Middle frontal gyrus (tissue), 1 donor: ENCODE data around the gene HMGXB4.

Experiments
- DNase-seq: peaks from one replicate; pipeline ENCODE4 v3.0.0-alpha.2; 2015; ENCODE audit warnings: low spot score; ENCODE audit errors: extremely low spot score

The HMGXB4 gene

GRCh38 chr22:35324762-35325161 is 67.5 kb downstream of the HMGXB4 start:
- DNase-seq, result no peak

GRCh38 chr22:35325209-35325608 is 67.9 kb downstream of the HMGXB4 start:
- DNase-seq, result no peak

GRCh38 chr22:35326854-35327562 is 69.7 kb downstream of the HMGXB4 start:
- no peak for DNase-seq

GRCh38 chr22:35327690-35328471 is 70.6 kb downstream of the HMGXB4 start:
- no peak for DNase-seq

- DNase-seq, result no peak
Observed at GRCh38 chr22:35328472-35328885, 71.2 kb downstream of the HMGXB4 start.

GRCh38 chr22:35329114-35329847 is 72.0 kb downstream of the HMGXB4 start:
- DNase-seq, result no peak

- DNase-seq, result no peak
Observed at GRCh38 chr22:35330258-35330861, 73.1 kb downstream of the HMGXB4 start.

- no peak for DNase-seq
Observed at GRCh38 chr22:35332278-35332677, 75.0 kb downstream of the HMGXB4 start.

- no peak for DNase-seq
Observed at GRCh38 chr22:35333220-35333619, 75.9 kb downstream of the HMGXB4 start.

GRCh38 chr22:35334004-35334403 is 76.7 kb downstream of the HMGXB4 start:
- no peak for DNase-seq

GRCh38 chr22:35335468-35335867 is 78.2 kb downstream of the HMGXB4 start:
- DNase-seq, result no peak

GRCh38 chr22:35335936-35336781 is 78.9 kb downstream of the HMGXB4 start:
- no peak for DNase-seq

GRCh38 chr22:35337932-35338331 is 80.6 kb downstream of the HMGXB4 start:
- DNase-seq, result no peak

- no peak for DNase-seq
Observed at GRCh38 chr22:35341090-35341874, 84.0 kb downstream of the HMGXB4 start.

GRCh38 chr22:35342390-35342789 is 85.1 kb downstream of the HMGXB4 start:
- no peak for DNase-seq

GRCh38 chr22:35343664-35344550 is 86.6 kb downstream of the HMGXB4 start:
- no peak for DNase-seq

- no peak for DNase-seq
Observed at GRCh38 chr22:35344956-35345690, 87.8 kb downstream of the HMGXB4 start.
